GM19467 (cell line): ENCODE measurements around the gene ST6GAL1.

Experiments used
- ATAC-seq: cut with Tn5 transposase; IDR thresholded peaks from one replicate; pipeline ENCODE4 v1.9.1; 2021; ENCODE audit warnings: mild to moderate bottlenecking, moderate library complexity; ENCODE audit not compliant: unreplicated experiment

Gene ST6GAL1

DNA sequence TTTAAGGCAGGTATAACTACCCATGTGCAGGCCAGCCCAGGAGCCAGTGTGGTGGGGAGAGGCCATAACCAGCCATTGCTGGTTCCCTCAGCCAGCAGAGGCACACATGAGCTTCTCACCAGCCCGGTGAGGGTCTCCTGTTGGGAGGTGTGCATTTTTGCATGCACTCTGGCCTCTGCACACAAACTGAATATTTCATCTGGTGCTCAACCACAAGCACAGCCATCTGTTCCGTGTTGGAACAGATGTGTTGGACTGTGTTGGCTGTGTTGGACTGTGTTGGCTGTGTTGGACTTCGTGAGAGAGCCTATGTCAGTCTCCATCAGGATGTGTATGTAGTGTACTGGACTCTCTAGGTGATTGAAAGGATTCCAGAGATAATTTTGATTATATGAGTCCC, 141.8 kb downstream of the ST6GAL1 start:
- ATAC-seq = no peak

DNA sequence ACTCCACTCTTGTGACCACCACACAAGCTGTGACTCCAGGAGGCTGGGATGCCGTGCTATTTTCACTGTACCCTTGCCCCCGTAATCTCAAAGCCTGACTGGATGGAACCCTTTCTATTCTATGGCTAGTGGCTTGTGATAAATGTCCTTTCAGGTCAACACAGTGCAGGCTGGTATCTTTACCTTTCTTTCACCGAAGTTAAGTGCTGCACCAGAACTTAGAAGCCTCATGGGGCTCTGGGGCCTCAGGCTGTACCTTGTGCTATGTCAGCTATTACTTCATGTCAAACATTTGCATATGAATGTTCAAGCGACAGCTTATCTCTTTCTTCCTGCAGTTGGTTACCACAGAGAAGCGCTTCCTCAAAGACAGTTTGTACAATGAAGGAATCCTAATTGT, 142.2 kb downstream of the ST6GAL1 start:
- no peak for ATAC-seq

DNA sequence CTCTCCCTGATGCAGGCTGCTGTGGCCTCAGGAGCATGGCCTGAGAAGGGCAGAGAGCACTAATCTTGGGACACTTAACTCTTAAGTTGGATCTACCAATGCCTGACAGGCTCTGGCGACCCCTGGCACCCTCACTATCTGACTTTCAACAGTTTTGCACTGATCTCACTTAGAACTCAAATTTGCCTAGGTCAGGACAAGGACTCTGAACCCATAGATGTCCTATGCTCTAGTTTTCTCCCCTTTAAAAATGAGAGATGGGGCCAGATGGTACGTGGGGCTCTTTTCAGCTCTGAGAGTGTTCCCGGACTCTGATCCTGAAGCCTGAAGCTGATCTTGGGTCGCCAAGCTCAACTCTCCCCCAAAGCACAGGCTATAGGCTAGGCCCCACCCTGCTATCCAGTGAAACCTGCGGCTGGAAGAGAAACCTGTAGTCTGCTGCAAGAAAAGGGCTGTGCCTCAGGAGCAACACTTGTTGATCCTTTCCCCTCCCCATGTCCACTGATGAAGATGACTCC, 143.3 kb downstream of the ST6GAL1 start:
- no peak for ATAC-seq

DNA sequence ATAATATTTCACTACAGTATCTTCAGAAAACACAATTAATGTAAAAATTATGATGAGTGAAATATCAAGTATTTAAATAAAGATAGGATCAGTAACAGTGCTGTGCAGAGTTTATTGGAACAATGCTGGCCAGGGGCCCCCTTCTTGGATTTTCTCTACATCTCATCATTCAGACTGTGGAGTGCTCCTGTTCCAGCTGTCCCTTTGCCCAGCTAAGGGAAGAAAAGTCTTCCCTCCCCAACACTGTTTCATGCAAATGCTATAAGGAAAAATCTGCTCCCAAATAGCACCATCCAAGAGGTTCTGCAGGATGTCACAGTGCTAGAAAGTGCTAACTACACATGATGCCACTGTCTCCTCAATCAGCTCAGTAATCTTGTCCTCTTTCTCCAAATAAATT, 144.5 kb downstream of the ST6GAL1 start:
- ATAC-seq = no peak

DNA sequence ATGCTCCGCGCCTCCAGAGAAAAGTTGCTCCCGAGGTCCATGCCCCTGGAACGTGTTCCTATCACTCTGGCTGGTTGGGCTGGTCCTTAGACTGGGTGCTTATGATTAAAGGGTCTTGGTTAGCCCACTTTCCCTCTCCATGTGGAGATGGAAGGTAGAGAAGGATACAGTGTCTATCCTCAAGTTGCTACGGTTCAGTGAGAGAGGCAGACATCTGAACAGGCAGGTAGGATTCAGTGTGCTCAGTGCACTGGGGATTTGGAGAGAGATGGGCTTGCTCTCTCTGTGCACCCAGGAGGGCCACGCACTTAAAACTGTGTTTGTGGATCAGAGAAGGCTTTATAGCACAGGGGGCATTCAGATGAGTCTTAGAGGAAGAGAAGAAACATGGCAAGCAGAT, 146.0 kb downstream of the ST6GAL1 start:
- ATAC-seq = no peak

DNA sequence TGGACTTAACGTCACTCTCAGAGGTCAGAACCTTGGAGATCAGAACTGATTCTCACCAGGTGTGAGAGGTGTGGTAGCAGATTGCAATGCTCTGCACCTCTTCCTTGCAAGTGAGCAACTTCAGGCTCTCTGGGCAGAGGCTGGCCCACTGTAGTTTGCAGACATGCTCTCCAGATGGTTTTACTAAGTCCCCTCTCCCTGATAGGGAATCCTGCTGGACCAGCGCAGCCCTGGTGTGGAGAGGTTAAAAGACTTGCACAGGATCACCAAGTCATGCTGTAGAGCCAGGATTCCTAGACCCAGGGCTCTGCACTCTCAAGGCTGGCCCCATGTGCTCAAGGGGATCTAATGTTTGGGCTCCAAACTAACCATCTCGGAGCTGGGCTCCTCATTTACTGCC, 146.8 kb downstream of the ST6GAL1 start:
- no peak for ATAC-seq

DNA sequence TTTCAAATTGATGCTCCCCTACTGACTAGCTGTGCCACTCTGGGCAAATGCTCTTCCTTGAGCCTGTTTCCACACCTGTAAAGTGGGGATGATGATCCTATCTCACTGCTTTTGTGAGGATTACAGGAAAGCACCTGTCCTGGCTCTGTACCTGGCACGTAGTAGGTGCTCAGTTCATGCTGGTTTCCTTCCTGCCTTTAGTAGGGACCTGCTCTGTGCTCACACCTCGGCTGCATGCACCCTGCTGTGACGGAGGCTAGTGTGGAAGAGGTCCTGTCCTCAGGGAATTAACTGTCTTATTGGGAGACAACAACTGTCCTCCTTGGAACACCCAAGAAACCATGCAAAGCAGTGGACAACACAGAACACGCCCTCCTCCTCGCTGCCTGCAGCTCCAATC, 147.2 kb downstream of the ST6GAL1 start:
- ATAC-seq = no peak

DNA sequence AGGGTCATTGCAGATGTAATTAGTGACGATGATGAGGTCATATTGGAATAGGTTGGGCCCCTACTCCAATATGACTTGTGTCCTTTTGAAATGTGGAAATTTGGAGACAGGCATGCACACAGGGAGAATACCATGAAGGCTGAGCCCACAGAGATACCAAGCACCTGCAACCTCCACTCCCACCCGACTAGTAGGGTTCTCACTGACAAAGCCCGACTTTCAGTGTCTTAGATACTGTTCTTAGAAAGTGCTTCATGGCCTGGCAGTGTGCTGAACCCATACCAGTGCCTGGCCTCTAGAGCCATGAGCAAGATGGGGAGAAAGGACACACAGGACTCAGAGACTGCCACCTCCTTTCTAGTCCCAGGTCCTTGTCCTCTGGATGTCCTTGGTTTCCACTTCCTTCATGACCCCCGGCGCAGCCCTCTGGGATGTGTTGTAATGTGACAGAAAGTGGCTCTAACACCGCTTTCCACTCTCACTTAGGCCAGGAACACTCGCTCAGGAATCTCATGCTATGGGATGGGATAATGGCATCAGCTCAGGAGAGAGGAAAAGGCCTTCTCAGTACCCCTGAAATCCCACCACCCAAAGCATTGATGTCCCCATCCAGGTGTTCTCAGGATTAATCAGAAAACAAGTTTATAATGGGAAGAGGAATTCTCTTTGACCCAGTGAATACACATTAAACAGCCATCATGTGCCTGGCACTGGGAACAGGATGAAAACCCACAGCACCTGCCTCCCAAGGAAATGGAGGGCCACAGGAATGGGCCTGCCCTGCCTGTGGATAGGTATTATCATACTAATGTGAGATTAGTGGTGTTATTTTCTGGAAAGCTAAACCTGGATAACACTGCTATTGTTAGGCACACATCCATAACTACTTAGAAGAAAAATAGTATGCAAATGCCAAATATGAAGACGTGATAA, 149.0 kb downstream of the ST6GAL1 start:
- ATAC-seq = no peak

DNA sequence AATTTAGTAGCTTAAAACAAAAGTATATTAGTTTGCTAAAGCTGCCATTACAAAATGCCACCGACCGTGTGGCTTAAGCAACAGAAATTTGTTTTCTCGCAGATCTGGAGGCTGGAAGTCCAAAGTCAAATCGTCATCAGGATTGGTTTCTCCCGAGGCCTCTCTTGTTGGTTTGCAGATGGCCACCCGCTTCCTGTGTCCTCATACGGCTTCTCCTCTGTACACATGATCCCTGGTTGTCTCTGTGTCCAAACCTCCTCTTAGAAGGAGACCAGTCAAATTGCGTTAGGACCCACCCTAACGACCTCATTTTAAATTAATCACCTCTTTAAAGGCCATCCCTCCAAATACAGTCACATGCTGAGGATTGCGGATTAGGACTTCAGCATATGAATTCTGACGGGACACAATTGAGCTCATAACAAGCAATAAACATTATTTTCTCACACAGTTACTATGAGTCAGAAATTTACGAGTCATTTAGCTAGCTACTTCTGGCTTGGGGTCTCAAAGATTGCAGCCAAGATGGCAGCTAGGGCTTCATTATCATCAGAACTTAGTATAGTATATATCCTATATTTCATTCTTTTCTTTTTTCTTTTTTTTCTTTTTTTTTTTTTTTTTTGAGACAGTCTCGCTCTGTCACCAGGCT, 150.6 kb downstream of the ST6GAL1 start:
- no peak for ATAC-seq

DNA sequence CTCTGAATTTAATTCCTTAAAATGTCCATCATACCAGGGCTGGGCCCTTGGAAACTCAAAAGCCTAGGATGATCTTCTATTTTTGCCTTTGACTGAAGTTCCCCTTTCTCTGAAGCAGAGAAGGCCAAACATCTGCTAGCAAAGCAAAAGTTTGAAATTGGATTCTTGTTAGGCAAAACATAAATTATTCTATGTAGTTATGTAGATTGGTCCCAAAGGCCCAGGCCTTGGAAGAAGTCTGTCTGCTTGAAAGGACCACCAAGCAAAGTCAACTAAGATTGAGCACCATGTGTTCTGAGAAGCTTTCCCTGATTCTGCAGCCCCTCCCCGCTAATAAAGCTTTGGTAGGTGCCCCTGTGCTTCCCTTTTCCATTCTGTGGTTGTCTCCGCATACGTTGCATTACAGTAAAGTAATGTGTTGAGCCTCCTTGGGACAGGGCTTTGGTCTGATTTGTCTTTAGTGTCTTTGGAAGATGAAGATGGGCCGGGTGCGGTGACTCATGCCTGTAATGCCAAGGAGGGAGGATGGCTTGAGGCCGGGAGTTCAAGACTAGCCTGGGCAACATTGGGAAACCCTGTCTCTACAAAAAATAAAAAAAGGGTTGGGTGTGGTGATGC, 152.5 kb downstream of the ST6GAL1 start:
- ATAC-seq = no peak

DNA sequence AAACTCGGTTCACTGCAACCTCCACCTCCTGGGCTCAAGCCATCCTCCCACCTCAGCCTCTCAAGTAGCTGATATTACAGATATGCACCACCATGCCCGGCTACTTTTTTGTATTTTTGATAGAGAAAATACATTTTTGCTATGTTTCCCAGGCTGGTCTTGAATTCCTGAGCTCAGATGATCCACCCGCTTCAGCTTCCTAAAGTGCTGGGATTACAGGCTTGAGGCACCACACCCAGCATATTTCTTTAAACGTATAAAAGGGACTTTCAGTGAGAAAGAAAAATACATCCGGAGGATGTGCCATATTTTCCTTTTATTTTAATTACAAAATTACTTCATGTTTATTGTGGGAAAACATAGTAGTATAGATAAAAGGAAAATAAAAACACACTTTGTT, 153.8 kb downstream of the ST6GAL1 start:
- ATAC-seq = no peak

DNA sequence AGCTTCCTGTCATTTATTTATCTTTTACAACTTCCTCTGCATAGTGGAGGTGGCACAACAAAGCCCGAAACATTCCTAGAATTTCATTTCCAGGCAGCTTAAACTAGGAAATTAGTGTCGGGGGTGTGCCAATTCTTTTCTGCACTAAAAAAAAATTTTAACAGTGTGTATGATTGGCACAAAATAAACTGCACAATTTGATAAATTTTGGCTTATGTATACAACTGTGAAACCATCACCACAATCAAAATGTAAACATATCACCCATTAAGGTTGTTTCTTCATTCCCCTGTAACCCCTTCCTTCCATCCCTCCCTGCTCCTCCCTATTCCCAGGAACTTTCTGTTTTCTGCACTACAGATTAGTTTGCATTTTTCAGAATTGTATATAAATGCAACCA, 154.3 kb downstream of the ST6GAL1 start:
- no peak for ATAC-seq

DNA sequence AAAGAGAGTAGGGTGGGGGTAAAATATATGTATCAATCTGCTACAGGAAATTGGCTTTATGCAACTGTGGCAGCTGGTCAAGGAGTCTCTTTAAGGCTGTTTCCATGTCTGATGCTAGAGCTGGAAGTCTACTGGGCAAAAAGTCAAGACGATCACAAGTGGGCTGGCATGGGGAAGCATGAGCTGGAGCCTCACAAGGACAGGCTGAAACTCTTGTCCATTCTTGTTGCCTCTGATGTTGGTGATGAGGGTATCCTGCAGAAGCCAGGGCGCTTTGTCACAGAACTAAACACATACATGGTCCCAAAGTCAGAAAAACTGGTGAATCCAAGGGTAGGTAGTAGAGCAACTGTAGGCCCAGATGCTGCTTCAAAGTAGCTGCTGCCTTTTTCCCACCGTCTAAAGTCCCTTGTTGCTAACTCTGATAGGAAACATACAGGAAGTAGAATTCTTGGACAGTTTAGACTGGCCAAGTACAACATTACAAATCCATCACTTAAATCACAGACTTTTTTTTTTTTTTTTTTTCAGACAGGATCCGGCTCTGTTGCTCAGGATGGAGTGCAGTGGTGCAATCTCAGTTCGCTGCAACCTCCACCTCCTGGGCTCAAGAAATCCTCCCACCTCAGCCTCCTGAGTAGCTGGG, 154.8 kb downstream of the ST6GAL1 start:
- no peak for ATAC-seq

DNA sequence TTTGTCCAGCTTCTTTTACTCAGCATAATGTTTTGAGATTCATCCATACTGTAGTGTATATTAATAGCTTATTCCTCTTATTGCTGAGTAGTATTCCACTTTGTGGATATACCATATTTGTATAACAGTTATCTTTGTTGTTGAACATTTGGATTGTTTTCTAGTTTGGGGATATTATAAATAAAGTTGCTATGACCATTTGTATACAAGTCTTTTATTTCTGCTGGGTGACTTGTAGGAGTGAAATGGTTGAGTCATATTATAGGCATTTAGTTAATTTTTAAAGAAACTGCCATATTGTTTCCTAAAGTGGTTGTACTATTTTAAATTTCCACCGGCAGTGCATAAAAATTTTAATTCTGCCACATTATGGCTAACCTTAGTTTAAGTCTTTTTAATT, 155.6 kb downstream of the ST6GAL1 start:
- ATAC-seq = no peak

DNA sequence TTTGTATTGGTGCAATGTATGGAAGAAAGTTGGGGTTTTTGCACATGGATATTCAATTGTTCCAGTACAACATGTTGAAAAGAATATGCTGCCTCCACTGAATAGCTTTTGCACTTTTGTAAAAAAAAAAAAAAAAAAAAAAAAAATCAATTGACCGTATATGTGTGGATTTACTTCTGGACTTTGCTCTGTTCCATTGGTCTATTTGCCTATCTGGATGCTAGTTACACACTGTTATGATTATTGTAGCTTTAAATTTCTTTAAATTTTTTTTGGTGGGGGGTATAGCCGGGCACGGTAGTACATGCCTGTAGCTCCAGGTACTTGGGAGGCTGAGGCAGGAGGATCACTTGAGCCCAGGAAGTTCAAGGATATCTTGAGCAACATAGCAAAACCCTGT, 156.5 kb downstream of the ST6GAL1 start:
- ATAC-seq = no peak

DNA sequence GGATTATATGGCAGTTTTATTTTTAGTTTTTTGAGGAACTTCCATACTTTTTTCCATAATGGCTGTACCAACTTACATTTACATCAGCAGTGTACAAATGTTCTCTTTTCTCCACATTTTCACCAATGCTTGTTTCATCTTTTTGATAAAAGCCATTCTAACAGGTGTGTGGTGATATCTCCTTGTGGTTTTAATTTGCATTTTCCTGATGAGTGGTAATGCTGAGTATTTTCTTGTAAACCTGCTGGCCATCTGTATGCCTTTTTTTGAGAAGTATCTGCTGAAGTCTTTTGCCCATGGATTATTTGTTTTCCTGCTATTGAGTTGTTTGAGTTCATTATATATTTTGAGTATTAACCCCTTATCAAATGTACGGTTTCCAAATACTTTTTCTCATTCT, 158.4 kb downstream of the ST6GAL1 start:
- no peak for ATAC-seq

DNA sequence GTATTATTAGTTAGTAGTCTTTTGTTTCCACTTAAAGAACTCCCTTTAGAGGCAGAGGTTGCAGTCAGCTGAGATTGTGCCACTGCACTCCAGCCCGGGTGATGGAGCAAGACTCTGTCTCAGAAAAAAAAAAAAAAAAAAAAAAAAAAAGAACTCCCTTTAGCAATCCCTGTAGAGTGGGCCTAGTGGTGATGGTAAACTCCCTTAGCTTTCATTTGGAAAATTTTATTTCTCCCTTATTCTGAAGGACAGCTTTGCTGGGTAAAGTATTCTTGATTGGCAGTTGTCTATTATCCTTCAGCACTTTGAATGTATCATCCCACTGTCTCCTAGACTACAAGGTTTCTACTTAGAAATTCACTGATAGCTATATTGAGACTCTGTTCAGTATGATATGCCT, 163.0 kb downstream of the ST6GAL1 start:
- no peak for ATAC-seq

DNA sequence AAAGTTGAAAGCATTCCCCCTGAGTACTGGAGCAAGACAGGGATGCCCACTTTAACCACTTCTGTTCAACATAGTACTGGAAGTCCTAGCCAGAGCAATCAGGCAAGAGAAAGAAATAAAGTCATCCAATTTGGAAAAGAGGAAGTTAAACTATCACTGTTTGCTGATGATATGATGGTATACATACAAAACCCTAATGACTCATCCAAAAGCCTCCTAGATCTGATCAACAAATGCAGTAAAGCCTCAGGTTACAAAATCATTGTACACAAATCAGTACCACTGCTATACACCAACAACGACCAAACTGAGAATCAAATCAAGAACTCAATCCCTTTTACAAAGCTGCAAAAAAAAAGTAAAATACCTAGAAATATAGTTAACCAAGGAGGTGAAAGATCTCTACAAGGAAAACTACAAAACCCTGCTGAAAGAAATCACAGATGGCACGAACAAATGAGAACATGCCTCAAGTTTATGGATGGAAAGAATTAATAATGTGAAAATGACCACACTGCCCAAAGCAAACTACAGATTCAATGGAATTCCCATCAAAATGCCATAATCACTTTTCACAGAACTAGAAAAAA, 168.7 kb downstream of the ST6GAL1 start:
- no peak for ATAC-seq

DNA sequence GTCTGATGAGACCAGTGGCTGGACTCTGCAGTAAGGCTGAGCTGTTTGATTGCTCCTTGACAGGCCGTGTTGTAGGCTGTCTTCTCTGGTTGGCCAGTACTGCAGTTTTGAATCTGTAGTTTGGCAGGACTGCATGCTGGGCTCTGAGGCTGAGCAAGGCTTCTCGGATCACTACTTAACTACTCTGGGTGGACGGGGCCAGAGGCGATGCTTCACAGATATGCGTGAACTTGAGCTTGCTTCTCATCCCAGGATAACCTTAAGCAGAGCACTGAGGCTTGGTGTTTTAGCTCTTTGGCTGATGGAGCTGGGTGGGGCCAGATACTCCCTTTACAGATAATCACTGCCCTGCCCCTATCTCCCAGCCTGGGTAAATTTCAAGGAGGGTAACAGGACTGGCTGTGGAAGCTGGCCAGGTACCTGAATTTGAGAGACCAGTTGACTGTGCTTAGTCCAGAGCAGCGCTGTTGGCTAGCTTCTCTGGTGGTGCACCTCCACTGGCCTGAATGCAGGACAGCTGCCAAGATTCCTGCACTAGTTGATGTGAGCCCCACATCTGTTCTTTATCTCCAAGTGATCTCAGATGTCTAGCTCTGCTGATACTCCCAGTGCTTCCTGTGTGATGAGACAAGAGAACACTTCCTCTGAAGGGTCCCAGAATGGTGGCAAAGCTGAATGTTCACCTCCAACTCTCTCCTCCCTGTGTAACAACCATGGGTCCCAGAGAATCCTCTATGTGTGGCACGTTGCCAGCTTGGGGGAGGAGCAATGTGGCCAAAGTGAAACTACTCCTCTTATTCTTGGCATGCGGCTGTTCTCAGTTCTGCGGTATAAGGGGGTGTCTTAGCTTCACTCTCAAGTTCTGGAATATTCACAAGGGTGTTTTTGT, 171.1 kb downstream of the ST6GAL1 start:
- ATAC-seq = no peak

DNA sequence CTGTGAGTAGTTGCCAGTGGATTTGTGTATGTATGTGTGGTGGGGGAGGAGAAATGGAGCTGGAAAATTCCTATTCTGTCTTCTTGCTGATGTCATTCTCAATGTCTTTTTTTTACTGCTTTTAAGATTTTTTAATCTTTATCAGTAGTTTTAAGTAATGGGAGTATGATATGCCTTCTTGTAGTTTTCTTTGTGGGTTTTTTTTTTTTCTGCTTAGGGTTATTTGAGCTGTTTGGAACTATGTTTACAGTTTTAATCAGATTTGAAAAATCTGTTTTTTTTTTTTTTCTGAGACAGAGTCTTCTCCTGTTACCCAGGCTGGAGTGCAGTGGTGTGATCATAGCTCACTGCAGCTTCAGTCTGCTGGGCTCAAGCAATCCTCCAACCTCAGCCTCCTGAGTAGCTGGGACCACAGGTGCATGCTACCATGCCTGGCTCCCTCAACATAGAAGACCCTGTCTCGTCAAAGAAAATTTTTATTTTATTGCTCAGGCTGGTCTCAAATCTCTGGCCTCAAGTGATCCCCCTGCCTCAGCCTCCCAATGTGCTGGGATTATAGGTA, 171.8 kb downstream of the ST6GAL1 start:
- no peak for ATAC-seq
